ENCODE results near the gene SH3RF2.
A peak's percentile ranks its signal among the peaks of the same experiment; 100 is the strongest.
"Not testable (repeated sequence)": the region's sequence is repeated elsewhere in the genome, so short reads cannot be mapped to it uniquely, and the experiment has no call there.

Gene SH3RF2

DNA sequence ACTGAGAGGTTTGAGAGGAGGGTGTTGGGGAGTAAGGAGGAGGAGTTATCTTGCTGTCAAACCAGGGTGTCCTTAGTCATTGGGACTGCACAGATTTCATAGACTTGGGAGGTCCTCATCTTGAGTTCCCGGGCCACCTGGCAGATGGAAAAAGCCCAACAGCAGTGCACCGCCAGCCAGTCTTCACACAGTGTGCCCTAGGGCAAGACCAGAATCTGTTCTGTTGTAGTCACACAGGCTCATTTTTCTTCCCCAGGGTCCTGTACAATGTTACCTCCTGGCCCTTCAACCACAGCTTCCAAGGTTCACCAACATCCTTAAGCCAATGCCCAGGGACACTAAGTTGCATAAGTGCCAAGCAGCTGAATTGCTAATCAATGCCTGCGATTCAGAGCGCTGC, 148.0 kb downstream of the SH3RF2 start:
- no peak for DNase-seq (ENCODE audit: low spot score)

DNA sequence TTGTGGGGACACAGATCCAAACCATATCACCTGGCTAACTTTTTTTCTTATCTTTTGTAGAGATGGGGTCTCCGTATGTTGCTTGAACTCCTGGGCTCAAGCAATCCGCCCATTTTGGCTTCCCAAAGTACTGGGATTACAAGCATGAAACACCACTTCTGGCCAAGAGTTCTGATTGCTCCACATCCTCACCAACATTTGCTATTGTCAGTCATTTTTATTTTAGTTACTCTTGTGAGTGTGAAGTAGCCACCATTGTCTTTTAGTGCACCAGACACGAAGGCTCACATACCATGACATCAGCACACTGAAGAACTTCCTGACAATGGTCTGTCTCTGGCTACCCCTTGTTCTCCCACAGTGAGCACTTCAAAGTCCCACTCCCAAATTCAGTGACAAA, 151.7 kb downstream of the SH3RF2 start:
- no peak for DNase-seq (ENCODE audit: low spot score)

DNA sequence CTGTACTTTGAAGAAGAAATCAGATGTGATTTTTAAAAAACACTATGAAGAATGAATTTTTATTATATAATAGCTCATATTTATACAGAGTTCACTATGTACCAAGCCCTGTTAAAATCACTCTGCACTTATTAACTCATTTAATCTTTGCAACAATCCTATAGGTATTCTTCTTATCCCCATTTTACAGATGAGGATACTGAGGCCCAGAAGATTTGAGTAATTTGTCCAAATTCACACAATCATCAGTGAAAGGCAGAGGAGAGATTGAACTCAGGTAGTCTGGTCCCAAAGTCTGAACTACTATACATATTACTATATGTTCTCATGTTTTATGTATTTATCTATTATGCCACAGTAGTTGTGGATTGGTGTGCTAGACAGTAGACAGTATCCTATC, 152.9 kb downstream of the SH3RF2 start:
- no peak for DNase-seq (ENCODE audit: low spot score)

DNA sequence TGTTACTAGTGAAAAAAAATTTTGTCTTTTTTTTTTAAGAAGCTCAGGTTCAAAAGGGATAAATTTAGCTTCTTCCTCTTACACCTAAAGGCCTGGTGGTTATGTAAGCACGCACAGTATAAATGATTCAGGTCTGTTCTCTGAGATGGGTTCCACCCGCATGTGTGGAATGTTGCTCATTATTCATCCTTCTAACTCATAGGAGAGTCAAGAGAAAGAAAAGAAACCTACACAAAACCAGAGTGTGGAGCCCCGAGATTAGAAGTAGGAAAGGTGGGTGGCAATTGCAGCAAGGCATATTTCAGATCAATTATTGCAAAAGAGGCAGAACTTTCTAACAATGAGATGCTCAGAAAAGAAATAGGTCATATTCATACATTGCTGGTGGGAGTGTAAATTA, 155.5 kb downstream of the SH3RF2 start:
- DNase-seq (ENCODE audit: low spot score), result no peak

DNA sequence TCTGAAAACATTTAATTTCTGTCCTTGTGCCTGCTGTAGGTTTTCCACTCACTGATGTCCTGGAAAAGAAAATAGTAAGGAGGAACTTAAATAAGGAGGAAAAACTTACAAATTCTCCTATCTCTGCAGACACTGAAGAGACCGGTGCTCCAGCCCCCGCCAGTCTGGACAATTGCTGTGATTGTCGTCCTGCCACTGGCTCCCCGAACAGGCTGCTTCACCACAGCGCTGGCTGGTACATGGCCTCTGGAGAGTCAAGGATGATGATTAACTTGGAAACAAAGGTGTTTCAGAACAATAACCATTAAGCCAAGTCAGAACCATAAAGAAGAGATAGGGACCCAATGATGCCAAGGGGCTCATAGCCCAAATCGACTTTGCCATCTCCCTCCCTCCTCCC, 161.7 kb downstream of the SH3RF2 start:
- no peak for DNase-seq (ENCODE audit: low spot score)

DNA sequence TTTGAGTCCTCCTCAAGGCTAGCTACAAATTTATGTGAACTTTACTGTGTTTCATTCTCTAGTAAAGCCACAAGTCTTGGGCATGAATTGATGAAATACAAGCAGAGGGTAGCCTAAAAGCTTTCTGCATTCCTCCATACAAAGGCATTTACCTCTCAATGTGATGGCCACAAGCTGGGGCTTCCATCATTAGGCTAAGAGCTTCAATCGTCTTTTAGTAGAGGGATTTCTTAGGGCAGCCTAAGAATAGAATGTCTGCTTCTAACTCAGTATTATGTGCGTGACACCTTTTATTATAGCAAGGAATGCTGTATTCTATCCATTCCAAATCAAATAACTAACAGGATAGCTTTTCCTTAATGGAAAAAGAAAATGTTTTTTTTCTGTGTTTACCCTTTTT, 165.3 kb downstream of the SH3RF2 start:
- DNase-seq (ENCODE audit: low spot score), result no peak

DNA sequence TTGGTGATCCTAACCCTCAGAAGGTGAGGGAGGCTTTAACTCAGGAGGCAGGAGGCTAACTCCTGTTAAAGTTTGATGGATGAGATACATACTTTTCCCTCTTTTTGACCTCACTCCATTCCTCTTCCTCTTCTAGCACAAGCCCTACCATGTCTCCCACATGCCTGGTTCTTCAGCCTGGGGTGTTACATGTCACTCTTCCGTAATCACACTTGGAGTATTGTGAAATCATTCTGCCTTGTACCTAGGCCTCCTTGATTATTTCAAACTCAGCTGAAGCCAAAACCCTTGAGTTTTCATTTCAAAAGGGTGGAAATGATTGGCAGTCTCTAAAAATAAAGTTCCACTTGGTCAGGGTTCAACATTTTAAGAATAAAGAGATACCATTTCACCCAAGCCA, 167.2 kb downstream of the SH3RF2 start:
- no peak for DNase-seq (ENCODE audit: low spot score)

DNA sequence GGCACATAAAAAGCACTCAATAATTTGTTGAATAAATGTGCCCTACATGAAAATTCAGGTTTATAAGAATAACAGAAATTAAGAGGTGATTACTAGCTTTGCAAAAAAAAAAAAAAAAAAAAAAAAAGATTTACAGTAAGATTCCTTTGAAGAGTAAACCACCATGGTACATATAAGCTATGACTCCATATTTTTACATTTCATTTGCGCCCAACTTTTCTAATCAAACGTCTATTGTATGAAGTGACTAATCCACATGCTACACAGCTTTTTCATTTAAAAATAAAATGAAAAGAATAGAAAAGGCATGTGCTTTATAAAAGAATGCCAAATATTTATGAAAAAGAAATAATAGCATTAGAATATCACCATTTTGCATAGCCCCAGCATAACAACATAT, 169.1 kb downstream of the SH3RF2 start, which contains the start of gene PLAC8L1:
Gene PLAC8L1 (minus strand): TSS at position 101 of the 400 bp plus-strand sequence. CDS start 1,266 bp downstream, outside the sequence.
- DNase-seq (ENCODE audit: low spot score), result no peak

DNA sequence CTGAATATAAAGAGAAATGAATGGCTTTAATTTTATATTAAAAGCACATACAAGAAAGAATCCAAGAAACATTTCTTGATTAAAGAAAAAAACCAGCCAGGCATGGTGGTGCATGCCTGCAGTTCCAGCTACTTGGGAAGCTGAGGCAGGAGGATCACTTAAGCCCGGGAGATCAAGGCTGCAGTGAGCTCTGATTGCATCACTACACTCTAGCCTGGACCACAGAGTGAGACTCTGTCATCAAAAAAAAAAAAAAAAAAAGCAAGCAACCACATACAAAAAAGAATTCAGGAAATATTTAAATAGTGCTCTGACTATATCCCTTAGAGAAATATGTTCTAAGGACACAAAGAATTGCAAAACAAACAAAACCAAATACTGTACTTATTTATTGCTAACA, 171.5 kb downstream of the SH3RF2 start:
- DNase-seq (ENCODE audit: low spot score), result no peak

DNA sequence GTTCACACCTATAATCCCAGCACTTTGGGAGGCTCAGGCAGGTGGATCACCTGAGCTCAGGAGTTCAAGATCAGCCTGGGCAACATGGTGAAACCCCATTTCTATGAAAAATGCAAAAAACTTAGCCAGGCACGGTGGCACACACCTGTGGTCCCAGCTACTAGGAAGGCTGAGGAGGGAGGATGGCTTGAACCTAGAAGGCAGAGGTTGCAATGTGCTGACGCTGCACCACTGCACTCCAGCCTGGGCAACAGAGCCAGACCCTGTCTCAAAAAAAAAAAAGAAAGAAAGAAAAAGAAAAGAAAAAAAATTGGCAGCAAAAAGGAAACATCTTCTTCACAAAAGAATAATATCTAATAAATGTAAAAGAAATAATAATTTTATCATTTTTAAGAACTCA, 172.5 kb downstream of the SH3RF2 start:
- not testable (repeated sequence) for DNase-seq (ENCODE audit: low spot score)

DNA sequence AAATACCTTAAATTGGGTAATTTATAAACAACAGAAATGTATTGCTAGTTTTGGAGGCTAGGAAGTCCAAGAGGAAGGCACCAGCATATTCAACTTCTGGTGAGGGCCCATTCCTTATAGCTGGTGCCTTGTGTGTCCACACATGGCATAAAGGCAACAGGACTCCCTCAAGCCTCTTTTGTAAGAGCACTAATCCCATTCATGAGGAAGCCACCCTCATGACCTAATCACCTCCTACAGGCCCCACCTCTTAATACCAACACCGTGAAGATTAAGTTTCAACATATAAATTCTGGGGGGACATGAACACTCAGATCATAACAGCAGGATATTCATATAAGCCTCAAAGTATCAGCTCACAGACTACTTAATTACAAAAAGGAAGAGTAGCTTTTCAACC, 173.0 kb downstream of the SH3RF2 start:
- peak; percentile 8 for DNase-seq (ENCODE audit: low spot score)

DNA sequence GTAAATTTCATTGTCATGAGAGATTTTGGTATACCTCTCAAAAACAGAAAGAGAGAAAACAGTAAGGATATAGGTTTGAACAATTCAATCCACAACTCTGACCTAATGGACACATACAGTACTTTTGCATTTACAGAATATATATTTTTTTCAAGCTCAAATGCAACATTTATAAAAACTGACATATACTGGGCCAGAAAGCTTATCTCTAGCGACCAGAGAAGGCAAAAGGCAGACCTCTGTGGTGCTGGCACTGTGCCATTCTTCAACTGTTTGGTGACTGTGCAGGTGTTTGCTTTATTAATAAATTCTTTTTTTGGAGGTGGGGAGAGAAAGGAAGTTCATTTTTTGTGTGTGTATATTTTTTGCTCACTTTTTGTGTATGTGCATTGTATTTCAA, 175.0 kb downstream of the SH3RF2 start:
- DNase-seq (ENCODE audit: low spot score), result peak; percentile 86

DNA sequence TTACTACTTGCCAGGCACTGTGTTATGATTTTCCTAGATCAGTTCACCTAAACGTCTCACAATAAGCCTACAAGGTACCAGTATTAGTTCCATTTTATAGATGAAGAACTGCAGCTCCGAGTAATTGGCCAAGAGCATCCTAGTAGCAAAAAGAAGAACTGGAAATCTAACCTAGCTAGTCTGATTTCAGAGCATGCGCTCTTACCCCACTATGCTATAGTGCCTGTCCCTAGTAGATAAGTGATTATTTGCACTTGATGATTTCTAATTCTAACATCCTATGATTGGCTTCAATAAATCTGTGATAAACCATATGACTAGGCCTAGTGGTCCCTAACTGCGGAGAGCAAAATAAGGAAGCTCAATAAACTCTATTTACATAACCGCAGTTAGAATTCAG, 176.1 kb downstream of the SH3RF2 start:
- peak; percentile 46 for DNase-seq (ENCODE audit: low spot score)
